Activated CD4-positive, alpha-beta T cell treated with anti-CD3 and anti-CD28 coated beads, Interleukin-2, amount 10 ng/mL, durations not matched to agents 24 days and 14 days (primary cell): ENCODE measurements around the gene MUC6. TPM values are rescaled to one million over a fixed set of nuclear protein-coding genes. Genes with fewer than 3 reads are reported as not detected.

Experiments used
- DNase-seq: peaks from one replicate; pipeline ENCODE4 v3.0.0; 2022
- H3K27ac Mint-ChIP-seq: one replicate; pipeline ENCODE4 v1.8.0; 2022; ENCODE audit warnings: mild to moderate bottlenecking, mixed read lengths
- H3K27me3 Mint-ChIP-seq: one replicate; pipeline ENCODE4 v1.8.0; 2022; ENCODE audit warnings: mixed read lengths
- H3K36me3 Mint-ChIP-seq: one replicate; pipeline ENCODE4 v1.8.0; 2022; ENCODE audit warnings: low read depth, mild to moderate bottlenecking, mixed read lengths
- H3K4me1 Mint-ChIP-seq: one replicate; pipeline ENCODE4 v1.8.0; 2021; ENCODE audit warnings: mixed read lengths
- H3K4me3 Mint-ChIP-seq: one replicate; pipeline ENCODE4 v1.8.0; 2022; ENCODE audit warnings: mild to moderate bottlenecking, moderate library complexity, mixed read lengths
- H3K9me3 Mint-ChIP-seq: one replicate; pipeline ENCODE4 v1.8.0; 2021; ENCODE audit warnings: mixed read lengths
- intact Hi-C: fragments of 100-400 bp; cut with micrococcal nuclease; formaldehyde crosslinking; loops from one replicate; pipeline ENCODE4 v1.15.1; 2023
- total RNA-seq: library from RNA; stranded (reverse); gene quantifications from 2 replicates; pipeline ENCODE4 v1.2.3, GENCODE V29; 2022

MUC6 gene
- total RNA-seq, 1 donor from 2014 or later = not detected

GRCh38 chr11:970319-970871 is 66.1 kb downstream of the MUC6 start:
- H3K36me3 Mint-ChIP-seq = peaks cover 19% of the 10 kb centered on the region
- no peaks in the 10 kb centered on the region for H3K9me3 Mint-ChIP-seq
- peak overlapping the region; percentile 16 for H3K4me3 Mint-ChIP-seq
- intact Hi-C loops = no loop called here
- peak overlapping the region; percentile 67 for H3K27ac Mint-ChIP-seq
- DNase-seq = peak; percentile 60
- H3K27me3 Mint-ChIP-seq = no peaks in the 10 kb centered on the region
- H3K4me1 Mint-ChIP-seq = peaks cover 22% of the 10 kb centered on the region

- peak overlapping the region; percentile 67 for H3K27ac Mint-ChIP-seq
- intact Hi-C loops = no loop called here
- DNase-seq = no peak
- peak overlapping the region; percentile 16 for H3K4me3 Mint-ChIP-seq
- H3K36me3 Mint-ChIP-seq = peaks cover 23% of the 10 kb centered on the region
- H3K27me3 Mint-ChIP-seq = no peaks in the 10 kb centered on the region
- H3K9me3 Mint-ChIP-seq = no peaks in the 10 kb centered on the region
- H3K4me1 Mint-ChIP-seq = peaks cover 25% of the 10 kb centered on the region
Measured at GRCh38 chr11:969651-970205, 66.8 kb downstream of the MUC6 start.

- H3K27me3 Mint-ChIP-seq = no peaks in the 10 kb centered on the region
- no peak overlapping the region for H3K27ac Mint-ChIP-seq
- H3K4me1 Mint-ChIP-seq = peaks cover 25% of the 10 kb centered on the region
- no peak for DNase-seq
- intact Hi-C loops = no loop called here
- peaks cover 8% of the 10 kb centered on the region for H3K9me3 Mint-ChIP-seq
- peaks cover 31% of the 10 kb centered on the region for H3K36me3 Mint-ChIP-seq
- no peak overlapping the region for H3K4me3 Mint-ChIP-seq
Measured at GRCh38 chr11:968822-969221, 67.7 kb downstream of the MUC6 start.

GRCh38 chr11:967995-968751 is 68.3 kb downstream of the MUC6 start:
- intact Hi-C loops = no loop called here
- H3K27me3 Mint-ChIP-seq = no peaks in the 10 kb centered on the region
- H3K9me3 Mint-ChIP-seq = peaks cover 8% of the 10 kb centered on the region
- peaks cover 25% of the 10 kb centered on the region for H3K4me1 Mint-ChIP-seq
- no peak for DNase-seq
- no peak overlapping the region for H3K27ac Mint-ChIP-seq
- H3K36me3 Mint-ChIP-seq = peaks cover 35% of the 10 kb centered on the region
- H3K4me3 Mint-ChIP-seq = no peak overlapping the region

GRCh38 chr11:965206-965775 is 71.2 kb downstream of the MUC6 start:
- intact Hi-C loops = no loop called here
- Mint-ChIP-seq H3K4me3 (no peak overlapping the region), H3K36me3 (peaks cover 33% of the 10 kb centered on the region), H3K27ac (no peak overlapping the region), H3K27me3 (no peaks in the 10 kb centered on the region), H3K4me1 (peaks cover 15% of the 10 kb centered on the region), H3K9me3 (peaks cover 8% of the 10 kb centered on the region)
- DNase-seq = no peak

- Mint-ChIP-seq H3K36me3 (peaks cover 33% of the 10 kb centered on the region), H3K27ac (no peak overlapping the region), H3K9me3 (peaks cover 8% of the 10 kb centered on the region), H3K27me3 (no peaks in the 10 kb centered on the region), H3K4me3 (no peak overlapping the region), H3K4me1 (peaks cover 7% of the 10 kb centered on the region)
- intact Hi-C loops = no loop called here
- DNase-seq = no peak
Measured at GRCh38 chr11:963852-964251, 72.7 kb downstream of the MUC6 start.

Other genes with a start within 250 kb of the MUC6 start
- gene CEND1, start 246.6 kb downstream of the MUC6 start, total RNA-seq = 3.8 and 4.2 TPM in 2 replicates
- 84.9 and 90.3 TPM in 2 replicates for gene SLC25A22, start 238.4 kb downstream of the MUC6 start, total RNA-seq
- 28.9 and 29.6 TPM in 2 replicates for gene PIDD1, start 231.5 kb downstream of the MUC6 start, total RNA-seq
- 2,367 and 2,377 TPM in 2 replicates for gene RPLP2, start 226.8 kb downstream of the MUC6 start, total RNA-seq
- gene PNPLA2, start 217.8 kb downstream of the MUC6 start, total RNA-seq = 55.0 and 56.4 TPM in 2 replicates
- gene CRACR2B, start 208.8 kb downstream of the MUC6 start, total RNA-seq = 1.5 and 3.0 TPM in 2 replicates
- 81.0 and 87.3 TPM in 2 replicates for gene CD151, start 203.8 kb downstream of the MUC6 start, total RNA-seq
- gene POLR2L, start 194.2 kb downstream of the MUC6 start, total RNA-seq = 113 and 117 TPM in 2 replicates
- gene TSPAN4, start 193.9 kb downstream of the MUC6 start, total RNA-seq = 14.8 and 15.1 TPM in 2 replicates
- gene CHID1, start 125.9 kb downstream of the MUC6 start, total RNA-seq = 99.7 and 109 TPM in 2 replicates
- 51.4 and 53.8 TPM in 2 replicates for gene AP2A2, start 110.8 kb downstream of the MUC6 start, total RNA-seq
- not detected in 2 replicates for gene MUC2, start 38.2 kb upstream of the MUC6 start, total RNA-seq
- not detected in 2 replicates for gene MUC5AC, start 121.2 kb upstream of the MUC6 start, total RNA-seq
- gene MUC5B, start 186.3 kb upstream of the MUC6 start, total RNA-seq = not detected in 2 replicates